ENCODE results near the gene CLEC2B.

Gene CLEC2B

GRCh38 chr12:9808504-9808903 is 60.6 kb downstream of the CLEC2B start:
- Histone ChIP-seq H3K27me3 (ENCODE audit: control insufficient read depth in 3 of 3, insufficient read depth in 3 of 3, low read depth in 1 of 3, low read length in 3 of 3) (no peaks in the 10 kb centered on the region), H2BK5ac (ENCODE audit: low read length) (no peak overlapping the region), H4K91ac (ENCODE audit: low read depth, low read length, poor library complexity) (no peak overlapping the region), H3K23ac (ENCODE audit: low read depth, low read length, poor library complexity) (no peak overlapping the region), H3K4me3 (ENCODE audit: low read length in 2 of 2) (no peak overlapping the region), H2AFZ (ENCODE audit: low read length) (no peak overlapping the region), H3K9me3 (replicated peaks in 1 of 2; ENCODE audit: control insufficient read depth in 2 of 2, insufficient read depth in 1 of 2, low read depth in 1 of 2, low read length in 2 of 2) (no peaks in the 10 kb centered on the region), H3K4me1 (ENCODE audit: control insufficient read depth in 2 of 2, insufficient read depth in 1 of 2, low read depth in 1 of 2, low read length in 2 of 2) (peaks cover 0 to 4% of the 10 kb centered on the region in 2 donors), H3K18ac (ENCODE audit: low read length) (no peak overlapping the region), H2BK12ac (ENCODE audit: low read length) (no peak overlapping the region), H2BK15ac (ENCODE audit: low read length) (no peak overlapping the region), H3K14ac (ENCODE audit: low read length) (no peak overlapping the region), H2BK120ac (ENCODE audit: low read depth, low read length) (no peak overlapping the region), H2AK5ac (ENCODE audit: low read depth, low read length) (no peak overlapping the region), H3K27ac (replicated peaks; ENCODE audit: low read length) (no peak overlapping the region), H3K4me2 (ENCODE audit: insufficient read depth, low read length, poor library complexity, severe bottlenecking) (no peak overlapping the region), H3K79me1 (ENCODE audit: low read depth, low read length) (no peaks in the 10 kb centered on the region), H3K9ac (ENCODE audit: low read depth, low read length, poor library complexity) (no peak overlapping the region), H3K4ac (ENCODE audit: low read length) (no peak overlapping the region), H3K36me3 (replicated peaks in 1 of 2; ENCODE audit: control insufficient read depth in 2 of 2, insufficient read depth in 2 of 2, low read length in 2 of 2) (no peaks in the 10 kb centered on the region), H4K8ac (ENCODE audit: low read depth, low read length) (no peak overlapping the region)
- no CpG with 5 or more reads among the region's 3 CpGs for WGBS, 2 donors (ENCODE audit: extremely low coverage in 2 of 2, insufficient read length in 2 of 2, insufficient replicate concordance in 1 of 2)
- DNase-seq (ENCODE audit: low spot score), result no peak

DNA sequence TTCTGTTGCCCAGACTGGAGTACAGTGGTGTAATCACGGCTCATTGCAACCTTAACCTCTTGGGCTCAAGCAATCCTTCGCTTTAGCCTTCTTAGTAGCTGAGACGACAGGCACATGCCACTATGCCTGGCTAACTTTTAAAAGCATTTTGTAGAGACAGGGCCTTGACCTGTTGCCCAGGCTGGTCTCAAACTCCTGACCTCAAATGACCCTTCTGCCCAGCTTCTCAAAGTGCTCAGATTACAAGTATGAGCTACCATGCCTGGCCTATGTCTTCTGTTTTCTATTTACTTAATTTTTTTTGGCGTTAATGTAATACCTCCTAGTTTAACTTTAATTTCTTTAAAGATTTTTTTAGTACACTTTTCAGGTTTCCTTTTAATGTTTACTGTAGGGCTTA is 62.4 kb downstream of the CLEC2B start:
- H3K4me3 ChIP-seq (ENCODE audit: low read length in 2 of 2), result no peak overlapping the region
- no peak overlapping the region for H2AK5ac ChIP-seq (ENCODE audit: low read depth, low read length)
- no peak overlapping the region for H2BK5ac ChIP-seq (ENCODE audit: low read length)
- no peak overlapping the region for H2AFZ ChIP-seq (ENCODE audit: low read length)
- no peak overlapping the region for H3K4me2 ChIP-seq (ENCODE audit: insufficient read depth, low read length, poor library complexity, severe bottlenecking)
- no peak for DNase-seq (ENCODE audit: low spot score)
- no peak overlapping the region for H4K91ac ChIP-seq (ENCODE audit: low read depth, low read length, poor library complexity)
- H3K9ac ChIP-seq (ENCODE audit: low read depth, low read length, poor library complexity), result no peak overlapping the region
- H3K27me3 ChIP-seq (ENCODE audit: control insufficient read depth in 3 of 3, insufficient read depth in 3 of 3, low read depth in 1 of 3, low read length in 3 of 3), result no peaks in the 10 kb centered on the region
- H3K18ac ChIP-seq (ENCODE audit: low read length), result no peak overlapping the region
- no peak overlapping the region for H2BK120ac ChIP-seq (ENCODE audit: low read depth, low read length)
- H2BK15ac ChIP-seq (ENCODE audit: low read length), result no peak overlapping the region
- H3K4me1 ChIP-seq (ENCODE audit: control insufficient read depth in 2 of 2, insufficient read depth in 1 of 2, low read depth in 1 of 2, low read length in 2 of 2), result peaks cover 0 to 4% of the 10 kb centered on the region in 2 donors
- H3K9me3 ChIP-seq (replicated peaks in 1 of 2; ENCODE audit: control insufficient read depth in 2 of 2, insufficient read depth in 1 of 2, low read depth in 1 of 2, low read length in 2 of 2), result no peaks in the 10 kb centered on the region
- WGBS, 2 donors (ENCODE audit: extremely low coverage in 2 of 2, insufficient read length in 2 of 2, insufficient replicate concordance in 1 of 2), result no CpG with 5 or more reads among the region's 4 CpGs
- no peak overlapping the region for H2BK12ac ChIP-seq (ENCODE audit: low read length)
- H3K79me1 ChIP-seq (ENCODE audit: low read depth, low read length), result no peaks in the 10 kb centered on the region
- no peak overlapping the region for H3K14ac ChIP-seq (ENCODE audit: low read length)
- no peak overlapping the region for H4K8ac ChIP-seq (ENCODE audit: low read depth, low read length)
- no peak overlapping the region for H3K27ac ChIP-seq (replicated peaks; ENCODE audit: low read length)
- no peak overlapping the region for H3K23ac ChIP-seq (ENCODE audit: low read depth, low read length, poor library complexity)
- no peak overlapping the region for H3K4ac ChIP-seq (ENCODE audit: low read length)
- no peaks in the 10 kb centered on the region for H3K36me3 ChIP-seq (replicated peaks in 1 of 2; ENCODE audit: control insufficient read depth in 2 of 2, insufficient read depth in 2 of 2, low read length in 2 of 2)

DNA sequence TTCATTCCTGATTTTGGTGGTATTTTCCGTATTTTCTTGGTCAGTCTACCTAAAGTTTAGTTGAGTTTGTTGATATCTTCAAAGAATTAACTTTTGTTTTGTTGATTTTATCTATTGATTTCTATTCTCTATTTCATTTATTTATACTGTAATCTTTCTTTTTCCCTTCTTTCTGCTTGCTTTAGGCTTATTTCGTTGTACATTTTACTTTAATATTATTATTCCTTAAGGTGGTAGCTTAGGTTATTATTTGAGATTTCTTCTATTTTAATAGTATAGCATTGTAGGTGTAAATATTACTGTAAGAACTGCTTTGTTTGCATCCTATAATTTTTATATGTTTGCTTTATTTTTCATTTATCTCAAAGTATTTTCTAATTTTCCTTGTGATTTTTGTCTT is 63.3 kb downstream of the CLEC2B start:
- Histone ChIP-seq H2BK12ac (ENCODE audit: low read length) (no peak overlapping the region), H2BK120ac (ENCODE audit: low read depth, low read length) (no peak overlapping the region), H4K8ac (ENCODE audit: low read depth, low read length) (no peak overlapping the region), H3K4ac (ENCODE audit: low read length) (no peak overlapping the region), H3K23ac (ENCODE audit: low read depth, low read length, poor library complexity) (no peak overlapping the region), H3K79me1 (ENCODE audit: low read depth, low read length) (no peaks in the 10 kb centered on the region), H3K27me3 (ENCODE audit: control insufficient read depth in 3 of 3, insufficient read depth in 3 of 3, low read depth in 1 of 3, low read length in 3 of 3) (no peaks in the 10 kb centered on the region), H3K9ac (ENCODE audit: low read depth, low read length, poor library complexity) (no peak overlapping the region), H3K27ac (replicated peaks; ENCODE audit: low read length) (no peak overlapping the region), H2BK5ac (ENCODE audit: low read length) (no peak overlapping the region), H2AFZ (ENCODE audit: low read length) (no peak overlapping the region), H3K14ac (ENCODE audit: low read length) (no peak overlapping the region), H4K91ac (ENCODE audit: low read depth, low read length, poor library complexity) (no peak overlapping the region), H2AK5ac (ENCODE audit: low read depth, low read length) (no peak overlapping the region), H3K36me3 (replicated peaks in 1 of 2; ENCODE audit: control insufficient read depth in 2 of 2, insufficient read depth in 2 of 2, low read length in 2 of 2) (no peaks in the 10 kb centered on the region), H2BK15ac (ENCODE audit: low read length) (no peak overlapping the region), H3K9me3 (replicated peaks in 1 of 2; ENCODE audit: control insufficient read depth in 2 of 2, insufficient read depth in 1 of 2, low read depth in 1 of 2, low read length in 2 of 2) (no peaks in the 10 kb centered on the region), H3K18ac (ENCODE audit: low read length) (no peak overlapping the region), H3K4me1 (ENCODE audit: control insufficient read depth in 2 of 2, insufficient read depth in 1 of 2, low read depth in 1 of 2, low read length in 2 of 2) (peaks cover 0 to 4% of the 10 kb centered on the region in 2 donors), H3K4me2 (ENCODE audit: insufficient read depth, low read length, poor library complexity, severe bottlenecking) (no peak overlapping the region), H3K4me3 (ENCODE audit: low read length in 2 of 2) (no peak overlapping the region)
- WGBS, 2 donors (ENCODE audit: extremely low coverage in 2 of 2, insufficient read length in 2 of 2, insufficient replicate concordance in 1 of 2), result no CpG with 5 or more reads among the region's 2 CpGs
- no peak for DNase-seq (ENCODE audit: low spot score)

Measured in neuronal stem cell (in vitro differentiated cells).